WTC11 (cell line): Measurements from ENCODE around the gene UPF2. TPM values are rescaled to one million over a fixed set of nuclear protein-coding genes. Genes with fewer than 3 reads are reported as not detected.

Source experiments
- ATAC-seq: fragments of 200-7000 bp; cut with Tn5 transposase; 2 replicates; pipeline ENCODE4 v1.10.0; 2021; ENCODE audit warnings: mild to moderate bottlenecking, moderate library complexity
- CTCF ChIA-PET: fragments of 300-600 bp; sonication (Branson Sonifier 250); formaldehyde crosslinking; loops from one replicate; lab custom pipeline; 2021; ENCODE audit warnings: antibody characterized with exemption; lab: Charles Lee
- POLR2A ChIA-PET: fragments of 350-600 bp; sonication (Branson Sonifier 250); formaldehyde crosslinking; loops from one replicate; lab custom pipeline; 2021; ENCODE audit warnings: antibody characterized with exemption; lab: Charles Lee
- DNase-seq: peaks from one replicate; pipeline ENCODE4 v3.0.0; 2021; ENCODE audit warnings: low spot score
- H3K27ac Mint-ChIP-seq: 2 replicates; pipeline ENCODE4 v1.8.0; 2021; ENCODE audit warnings: mixed read lengths
- H3K27me3 Mint-ChIP-seq: 2 replicates; pipeline ENCODE4 v1.8.0; 2021; ENCODE audit warnings: low read depth, mild to moderate bottlenecking, moderate library complexity, mixed read lengths
- H3K36me3 Mint-ChIP-seq: 2 replicates; pipeline ENCODE4 v1.8.0; 2021; ENCODE audit warnings: mixed read lengths
- H3K4me1 Mint-ChIP-seq: 2 replicates; pipeline ENCODE4 v1.8.0; 2022; ENCODE audit warnings: mixed read lengths
- H3K4me3 Mint-ChIP-seq: 2 replicates; pipeline ENCODE4 v1.8.0; 2021; ENCODE audit warnings: mild to moderate bottlenecking, moderate library complexity, mixed read lengths
- H3K9me3 Mint-ChIP-seq: 2 replicates; pipeline ENCODE4 v1.8.0; 2021; ENCODE audit warnings: mixed read lengths
- ATF6 ChIP-seq: sonication (generic); formaldehyde crosslinking; IDR thresholded peaks from 2 replicates; pipeline ENCODE4 v1.8.1; 2023; ENCODE audit warnings: mild to moderate bottlenecking, missing genetic modification reagents
- E2F1 ChIP-seq: sonication (generic); formaldehyde crosslinking; IDR thresholded peaks from 2 replicates; pipeline ENCODE4 v1.8.0; 2022; ENCODE audit warnings: mild to moderate bottlenecking, missing genetic modification reagents
- E2F5 ChIP-seq: sonication (generic); formaldehyde crosslinking; IDR thresholded peaks from 2 replicates; pipeline ENCODE4 v1.8.1; 2022; ENCODE audit warnings: mild to moderate bottlenecking, moderate library complexity, missing genetic modification reagents
- HMGA2 ChIP-seq: fragments of 250-450 bp; sonication (Bioruptor Pico); IDR thresholded peaks from 2 replicates; pipeline ENCODE4 v1.4.0; 2021; ENCODE audit warnings: mild to moderate bottlenecking, moderate library complexity
- MXD4 ChIP-seq: fragments of 250-450 bp; sonication (Bioruptor Pico); IDR thresholded peaks from 2 replicates; pipeline ENCODE4 v1.8.0; 2021; ENCODE audit warnings: mild to moderate bottlenecking, moderate library complexity, borderline replicate concordance
- NFATC4 ChIP-seq: fragments of 250-450 bp; sonication (Bioruptor Pico); IDR thresholded peaks from 2 replicates; pipeline ENCODE4 v1.9.0; 2021; ENCODE audit warnings: mild to moderate bottlenecking
- NR3C1 ChIP-seq: sonication (generic); formaldehyde crosslinking; conservative IDR thresholded peaks from 2 replicates; pipeline ENCODE4 v1.8.1; 2023; ENCODE audit warnings: low read depth, mild to moderate bottlenecking, missing genetic modification reagents
- PRDM15 ChIP-seq: sonication (generic); formaldehyde crosslinking; IDR thresholded peaks from 2 replicates; pipeline ENCODE4 v1.8.0; 2022; ENCODE audit warnings: missing genetic modification reagents
- PREB ChIP-seq: sonication (generic); formaldehyde crosslinking; IDR thresholded peaks from 2 replicates; pipeline ENCODE4 v1.8.1; 2022; ENCODE audit warnings: mild to moderate bottlenecking, missing genetic modification reagents, moderate library complexity, borderline replicate concordance
- RORB ChIP-seq: fragments of 250-450 bp; sonication (Bioruptor Pico); IDR thresholded peaks from 2 replicates; pipeline ENCODE4 v1.9.0; 2021; ENCODE audit warnings: mild to moderate bottlenecking
- TCF7 ChIP-seq: sonication (generic); formaldehyde crosslinking; IDR thresholded peaks from 2 replicates; pipeline ENCODE4 v1.8.0; 2022; ENCODE audit warnings: mild to moderate bottlenecking, low read depth, missing genetic modification reagents, moderate library complexity
- TEAD4 ChIP-seq: sonication (generic); formaldehyde crosslinking; IDR thresholded peaks from 2 replicates; pipeline ENCODE4 v1.8.0; 2022; ENCODE audit warnings: mild to moderate bottlenecking, missing genetic modification reagents
- ZMAT4 ChIP-seq: fragments of 250-450 bp; sonication (Bioruptor Pico); IDR thresholded peaks from 2 replicates; pipeline ENCODE4 v1.9.0; 2021; ENCODE audit warnings: mild to moderate bottlenecking
- total RNA-seq: library from RNA; stranded (reverse); gene quantifications from 3 replicates; pipeline ENCODE4 v1.2.3, GENCODE V29; 2021

UPF2 gene
- total RNA-seq, 1 experiment from 2014 or later, result 24.3 TPM

GRCh38 chr10:11876805-11877590 is 165.6 kb downstream of the UPF2 start:
- DNase-seq (no peak), ATAC-seq (no peak)
- H3K9me3 Mint-ChIP-seq, result no peaks in the 10 kb centered on the region
- TF ChIP-seq PREB (CRISPR knock-in tag) (no peak), TEAD4 (CRISPR knock-in tag) (no peak), MXD4 (CRISPR knock-in tag) (no peak)
- no peaks in the 10 kb centered on the region for H3K36me3 Mint-ChIP-seq
- H3K4me1 Mint-ChIP-seq, result peaks cover 44% of the 10 kb centered on the region
- ChIA-PET POLR2A (interaction anchor here (1.1 kb wide), 1 partner anchor 9 kb away, joined by 4 read pairs; no protein-coding TSS in a partner anchor), CTCF (interaction anchor here (1.2 to 1.5 kb wide), 3 partner anchors 24 to 110 kb away, joined by 4 to 5 read pairs (median 4); no protein-coding TSS in a partner anchor)
- H3K27me3 Mint-ChIP-seq, result no peaks in the 10 kb centered on the region; the same call in 1 of the 2 replicates
- H3K27ac Mint-ChIP-seq, result no peak overlapping the region
- H3K4me3 Mint-ChIP-seq, result no peak overlapping the region

- Mint-ChIP-seq H3K36me3 (no peaks in the 10 kb centered on the region), H3K4me1 (peaks cover 42% of the 10 kb centered on the region), H3K27me3 (no peaks in the 10 kb centered on the region; the same call in 1 of the 2 replicates), H3K4me3 (no peak overlapping the region), H3K27ac (no peak overlapping the region), H3K9me3 (no peaks in the 10 kb centered on the region)
- TF ChIP-seq ZMAT4 (CRISPR knock-in tag) (no peak), E2F5 (CRISPR knock-in tag) (no peak), RORB (CRISPR knock-in tag) (no peak), ATF6 (CRISPR knock-in tag) (no peak), PRDM15 (CRISPR knock-in tag) (no peak), HMGA2 (CRISPR knock-in tag) (no peak), NR3C1 (CRISPR knock-in tag) (no peak), E2F1 (no peak), TCF7 (no peak), NFATC4 (CRISPR knock-in tag) (no peak)
- ChIA-PET POLR2A (no interaction called here), CTCF (interaction anchor here (0.9 to 1.7 kb wide), 4 partner anchors 10 to 110 kb away, joined by 3 to 6 read pairs (median 4); no protein-coding TSS in a partner anchor)
- DNase-seq (no peak), ATAC-seq (no peak)
Measured at GRCh38 chr10:11876324-11876723, 166.3 kb downstream of the UPF2 start.
